Upper lobe of left lung (tissue), 6 donors: Measurements from ENCODE around the gene ARPIN. TPM values are rescaled to one million over a fixed set of nuclear protein-coding genes. Genes with fewer than 3 reads are reported as not detected.
"Not testable (repeated sequence)": the region's sequence is repeated elsewhere in the genome, so short reads cannot be mapped to it uniquely, and the experiment has no call there.

Experiments used
- ATAC-seq, 2 donors: fragments of 200-7000 bp; cut with Tn5 transposase; one replicate each; pipeline ENCODE4 v1.9.1; 2022; ENCODE audit warnings: mild to moderate bottlenecking in 2 of 2, moderate library complexity in 2 of 2; ENCODE audit not compliant: low FRiP score in 2 of 2
- DNase-seq, 2 donors: peaks; one replicate each; pipeline ENCODE4 v3.0.0-alpha.2; 2019 to 2020
- H3K27ac ChIP-seq, 4 donors: fragments of 200-600 bp; sonication (generic); one replicate each; pipeline ENCODE4 v1.5.1; 2016 to 2019
- H3K27me3 ChIP-seq, 4 donors: fragments of 200-600 bp; sonication (generic); one replicate each; pipeline ENCODE4 v1.5.1; 2017 to 2019
- H3K36me3 ChIP-seq, 4 donors: fragments of 200-600 bp; sonication (generic); one replicate each; pipeline ENCODE4 v1.5.1; 2016 to 2019
- H3K4me1 ChIP-seq, 4 donors: fragments of 200-600 bp; sonication (generic); one replicate each; pipeline ENCODE4 v1.5.1; 2018 to 2019
- H3K4me3 ChIP-seq, 4 donors: fragments of 200-600 bp; sonication (generic); one replicate each; pipeline ENCODE4 v1.5.1; 2017 to 2019; ENCODE audit warnings: mild to moderate bottlenecking in 2 of 4, moderate library complexity in 1 of 4
- H3K9me3 ChIP-seq, 4 donors: fragments of 200-600 bp; sonication (generic); one replicate each; pipeline ENCODE4 v1.5.1; 2018 to 2019
- EP300 ChIP-seq, 4 donors: sonication (generic); formaldehyde crosslinking; IDR thresholded peaks; one replicate each; pipeline ENCODE4 v1.5.1; 2017; ENCODE audit warnings: antibody characterized with exemption in 4 of 4, control low read depth in 2 of 4
- POLR2A ChIP-seq, 4 donors: fragments of 450-650 bp; IDR thresholded peaks; one replicate each; pipeline ENCODE4 v1.5.1; 2016 to 2017; ENCODE audit warnings: antibody characterized with exemption in 4 of 4, mild to moderate bottlenecking in 2 of 4
- POLR2AphosphoS5 ChIP-seq, 2 donors: sonication (generic); formaldehyde crosslinking; IDR thresholded peaks; one replicate each; pipeline ENCODE4 v1.5.1; 2017; ENCODE audit warnings: antibody characterized with exemption in 2 of 2
- WGBS, 2 donors: methylation state at CpG; one replicate each; pipeline ENCODE4 v1.1.5; 2017 to 2018; 5-methylcytosine and 5-hydroxymethylcytosine counted together
- total RNA-seq, 6 donors: library from RNA; depleted of rRNA in 4 of 6; stranded (reverse); fragments of >200 nt in 4 of 6; gene quantifications; one replicate each; pipeline versions ENCODE4 v1.1.0 to v1.2.1, GENCODE V29; 2016 to 2021
- TF ChIP-seq, protein P1 (sequence below), 6 experiments: fragments of 450-650 bp in 4 of 6; fragments of 200-600 bp in 2 of 6; sonication (generic) in 2 of 6; IDR thresholded peaks; one replicate each; pipeline ENCODE4 v1.5.1; 2016 to 2019; ENCODE audit warnings: antibody characterized with exemption in 6 of 6
- donor health status: DM: no; HTN: no; CAD: no; lungs with moderate emphysema.
- donor health status: DM: no; HTN: yes; CAD: no; lungs with severe emphysema.

ARPIN gene
- total RNA-seq, 6 donors from 2014 or later: 24.9 to 56.6 (median 35.1) TPM

DNA sequence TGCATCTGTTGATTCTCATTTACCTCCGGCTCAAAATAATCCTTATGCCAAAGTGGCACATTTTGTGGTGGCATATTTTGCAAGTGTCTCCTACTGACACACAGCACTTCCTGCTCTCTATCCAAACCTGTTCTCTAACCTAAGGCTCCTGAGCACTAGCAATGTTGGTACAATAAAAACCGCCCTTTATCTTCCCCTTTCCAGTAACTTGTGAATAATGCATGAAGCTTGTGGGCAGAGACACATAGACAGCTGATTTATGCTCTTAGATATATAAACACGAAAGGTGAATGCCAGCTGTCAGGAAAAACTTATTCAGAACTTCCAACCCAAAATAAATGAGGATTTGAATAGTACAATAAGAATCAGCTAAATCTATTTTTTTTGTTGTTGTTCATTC lies 34.6 kb upstream of the ARPIN start:
- 93 to 97% methylated on average over 3 of the region's 3 CpGs for WGBS, 2 donors
- no peak for ATAC-seq
- H3K36me3 ChIP-seq: no peaks in the 10 kb centered on the region
- no peaks in the 10 kb centered on the region for H3K27me3 ChIP-seq
- no peak for TF ChIP-seq POLR2A (IDR thresholded peaks at IDR 0.05)
- TF ChIP-seq EP300 (IDR thresholded peaks at IDR 0.05): no peak
- TF ChIP-seq, protein P1, sequence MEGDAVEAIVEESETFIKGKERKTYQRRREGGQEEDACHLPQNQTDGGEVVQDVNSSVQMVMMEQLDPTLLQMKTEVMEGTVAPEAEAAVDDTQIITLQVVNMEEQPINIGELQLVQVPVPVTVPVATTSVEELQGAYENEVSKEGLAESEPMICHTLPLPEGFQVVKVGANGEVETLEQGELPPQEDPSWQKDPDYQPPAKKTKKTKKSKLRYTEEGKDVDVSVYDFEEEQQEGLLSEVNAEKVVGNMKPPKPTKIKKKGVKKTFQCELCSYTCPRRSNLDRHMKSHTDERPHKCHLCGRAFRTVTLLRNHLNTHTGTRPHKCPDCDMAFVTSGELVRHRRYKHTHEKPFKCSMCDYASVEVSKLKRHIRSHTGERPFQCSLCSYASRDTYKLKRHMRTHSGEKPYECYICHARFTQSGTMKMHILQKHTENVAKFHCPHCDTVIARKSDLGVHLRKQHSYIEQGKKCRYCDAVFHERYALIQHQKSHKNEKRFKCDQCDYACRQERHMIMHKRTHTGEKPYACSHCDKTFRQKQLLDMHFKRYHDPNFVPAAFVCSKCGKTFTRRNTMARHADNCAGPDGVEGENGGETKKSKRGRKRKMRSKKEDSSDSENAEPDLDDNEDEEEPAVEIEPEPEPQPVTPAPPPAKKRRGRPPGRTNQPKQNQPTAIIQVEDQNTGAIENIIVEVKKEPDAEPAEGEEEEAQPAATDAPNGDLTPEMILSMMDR (IDR thresholded peaks at IDR 0.05): no peak
- H3K27ac ChIP-seq: no peak overlapping the region
- H3K4me1 ChIP-seq: no peaks in the 10 kb centered on the region
- DNase-seq: no peak
- H3K9me3 ChIP-seq: no peaks in the 10 kb centered on the region
- H3K4me3 ChIP-seq: no peak overlapping the region

DNA sequence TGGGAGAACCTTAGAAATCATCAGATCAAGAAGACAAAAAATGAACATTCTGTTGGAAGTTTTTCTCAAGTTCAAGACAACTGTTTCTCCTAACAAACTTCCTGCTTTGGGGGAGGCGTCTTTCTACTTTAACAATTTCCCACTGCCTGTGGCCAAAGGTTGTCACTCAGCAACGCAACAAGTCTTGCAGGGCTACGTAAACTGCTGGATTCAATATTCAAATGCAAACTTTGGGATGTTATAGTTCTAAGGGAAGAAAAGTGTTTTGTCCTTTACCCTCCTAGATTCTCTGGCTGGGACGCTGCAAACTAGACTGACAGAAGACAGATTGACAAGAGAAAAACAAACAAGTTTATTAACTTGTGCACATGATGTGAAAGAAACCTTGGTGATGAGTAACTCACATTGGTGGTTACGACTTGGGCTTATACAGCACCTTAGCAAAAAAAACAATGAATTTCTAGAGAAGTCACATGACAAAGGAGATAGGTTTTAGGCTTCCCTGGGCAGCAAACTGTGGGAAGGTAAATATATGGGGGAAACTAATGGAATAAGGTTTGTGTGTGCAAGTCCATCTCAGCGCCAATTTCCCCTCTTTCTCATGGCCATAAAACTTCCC lies 34.0 kb upstream of the ARPIN start:
- H3K27me3 ChIP-seq: no peaks in the 10 kb centered on the region
- no peak overlapping the region for H3K27ac ChIP-seq
- H3K4me3 ChIP-seq: no peak overlapping the region
- no peaks in the 10 kb centered on the region for H3K9me3 ChIP-seq
- no peaks in the 10 kb centered on the region for H3K4me1 ChIP-seq
- whole genome bisulfite sequencing, 2 donors: 84 to 91% methylated on average over 6 of the region's 6 CpGs
- ATAC-seq (no peak), DNase-seq (no peak)
- no peaks in the 10 kb centered on the region for H3K36me3 ChIP-seq
- TF ChIP-seq, protein P1 (IDR thresholded peaks at IDR 0.05): no peak
- no peak for TF ChIP-seq POLR2A (IDR thresholded peaks at IDR 0.05)
- TF ChIP-seq EP300 (IDR thresholded peaks at IDR 0.05): no peak
- TF ChIP-seq POLR2AphosphoS5 (IDR thresholded peaks at IDR 0.05): no peak

DNA sequence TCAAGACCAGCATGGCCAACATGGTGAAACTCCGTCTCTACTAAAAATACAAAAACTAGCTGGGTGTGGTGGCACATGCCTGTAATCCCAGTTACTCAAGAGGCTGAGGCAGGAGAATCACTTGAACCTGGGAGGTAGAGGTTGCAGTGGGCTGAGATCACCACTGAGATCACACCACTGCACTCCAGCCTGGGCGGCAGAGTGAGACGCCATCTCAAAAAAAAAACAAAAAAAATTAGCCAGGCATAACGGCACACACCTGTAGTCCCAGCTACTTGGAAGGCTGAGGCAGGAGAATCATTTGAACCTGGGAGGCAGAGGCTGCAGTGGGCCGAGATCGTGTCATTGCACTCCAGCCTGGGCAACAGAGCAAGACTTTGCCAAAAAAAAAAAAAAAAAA lies 31.0 kb upstream of the ARPIN start:
- 93 to 95% methylated on average over 6 of the region's 6 CpGs for WGBS, 2 donors
- H3K27me3 ChIP-seq, DNase-seq: not testable (repeated sequence)

DNA sequence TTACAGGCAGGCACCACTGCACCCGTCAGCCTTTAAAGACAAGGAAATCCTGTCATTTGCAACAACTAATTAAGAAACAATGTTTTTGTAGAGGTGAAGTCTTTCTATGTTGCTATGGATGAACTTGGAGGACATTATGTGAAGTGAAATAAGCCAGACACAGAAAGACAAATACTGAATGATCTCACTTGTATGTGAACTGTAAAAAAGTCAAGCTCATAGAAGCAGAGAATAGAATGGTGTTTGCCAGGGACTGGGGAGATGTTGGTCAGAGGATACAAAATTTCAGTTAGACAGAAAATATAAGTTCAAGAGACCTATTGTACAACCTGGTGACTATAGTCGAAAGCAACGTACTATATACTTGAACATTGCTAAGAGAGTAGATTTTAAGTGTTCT lies 27.2 kb upstream of the ARPIN start:
- H3K9me3 ChIP-seq: no peaks in the 10 kb centered on the region
- no peaks in the 10 kb centered on the region for H3K27me3 ChIP-seq
- TF ChIP-seq POLR2A (IDR thresholded peaks at IDR 0.05): no peak
- TF ChIP-seq EP300 (IDR thresholded peaks at IDR 0.05): no peak
- no peak for TF ChIP-seq POLR2AphosphoS5 (IDR thresholded peaks at IDR 0.05)
- TF ChIP-seq, protein P1 (IDR thresholded peaks at IDR 0.05): no peak
- WGBS, 2 donors: 85 to 88% methylated on average over 3 of the region's 3 CpGs
- H3K4me1 ChIP-seq: no peaks in the 10 kb centered on the region
- H3K36me3 ChIP-seq: no peaks in the 10 kb centered on the region
- H3K27ac ChIP-seq: no peak overlapping the region
- ATAC-seq (no peak), DNase-seq (no peak)
- no peak overlapping the region for H3K4me3 ChIP-seq

More for the DNA sequence above, 31.0 kb upstream of the ARPIN start:
- not testable (repeated sequence) for H3K4me3 ChIP-seq, H3K4me1 ChIP-seq, ATAC-seq, H3K27ac ChIP-seq, H3K9me3 ChIP-seq, H3K36me3 ChIP-seq

DNA sequence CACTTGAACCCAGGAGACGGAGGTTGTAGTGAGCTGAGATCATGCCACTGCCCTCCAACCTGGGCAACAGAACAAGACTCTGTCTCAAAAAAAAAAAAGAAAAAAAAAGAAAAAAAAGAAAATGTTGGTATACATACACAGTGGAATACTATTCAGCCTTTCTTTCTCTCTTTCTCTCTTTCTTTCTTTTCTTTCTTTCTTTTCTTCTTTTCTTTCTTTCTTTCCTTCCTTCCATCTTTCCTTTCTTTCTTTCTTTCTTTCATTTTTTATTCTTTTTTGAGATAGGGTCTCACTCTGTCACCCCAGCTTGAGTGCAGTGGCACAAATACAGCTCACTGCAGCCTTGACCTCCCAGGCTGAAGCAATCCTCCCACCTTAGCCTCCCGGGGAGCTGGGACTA lies 26.6 kb upstream of the ARPIN start:
- H3K36me3 ChIP-seq, H3K9me3 ChIP-seq, H3K4me3 ChIP-seq, H3K4me1 ChIP-seq, H3K27ac ChIP-seq, ATAC-seq, H3K27me3 ChIP-seq, DNase-seq: not testable (repeated sequence)
- WGBS, 2 donors: 83 to 93% methylated on average over 2 of the region's 2 CpGs
